Thyroid gland (tissue), 4 donors: ENCODE measurements around the gene ETV5. TPM values are rescaled to one million over a fixed set of nuclear protein-coding genes. Genes with fewer than 3 reads are reported as not detected.

Experiments
- DNase-seq, 2 donors: peaks; one replicate each; pipeline ENCODE4 v3.0.0-alpha.2; 2019
- H3K27ac ChIP-seq, 3 donors: fragments of 200-600 bp; sonication (generic); 1 replicate in 2 of 3; 2 replicates in 1 of 3; pipeline ENCODE4 v1.5.1; 2016 to 2019; ENCODE audit warnings: mild to moderate bottlenecking in 1 of 3, moderate library complexity in 1 of 3
- H3K27me3 ChIP-seq: fragments of 200-600 bp; sonication (generic); one replicate; pipeline ENCODE4 v1.5.1; 2019
- H3K36me3 ChIP-seq, 2 donors: fragments of 200-600 bp; sonication (generic); one replicate each; pipeline ENCODE4 v1.5.1; 2016 to 2019
- H3K4me1 ChIP-seq, 2 donors: fragments of 200-600 bp; sonication (generic); one replicate each; pipeline ENCODE4 v1.5.1; 2017 to 2019
- H3K4me3 ChIP-seq, 3 donors: fragments of 200-600 bp; sonication (generic); replicated peaks in 1 of 3; 1 replicate in 2 of 3; 2 replicates in 1 of 3; pipeline ENCODE4 v1.5.1; 2016; ENCODE audit warnings: mild to moderate bottlenecking in 1 of 3
- H3K9me3 ChIP-seq: fragments of 200-600 bp; sonication (generic); one replicate; pipeline ENCODE4 v1.5.1; 2017
- CTCF ChIP-seq, 6 experiments: fragments of 200-600 bp in 3 of 6; fragments of 450-650 bp in 3 of 6; sonication (generic) in 3 of 6; IDR thresholded peaks; one replicate each; pipeline ENCODE4 v1.5.1; 2016 to 2019; ENCODE audit warnings: antibody characterized with exemption in 6 of 6, mild to moderate bottlenecking in 2 of 6, inconsistent platforms in 1 of 6, moderate library complexity in 1 of 6
- POLR2A ChIP-seq, 2 donors: fragments of 450-650 bp; IDR thresholded peaks; one replicate each; pipeline ENCODE4 v1.6.1; 2017; ENCODE audit warnings: antibody characterized with exemption in 2 of 2, mild to moderate bottlenecking in 2 of 2, moderate library complexity in 1 of 2
- WGBS, 2 donors: methylation state at CpG; one replicate each; pipeline ENCODE4 v1.1.5; 2017; 5-methylcytosine and 5-hydroxymethylcytosine counted together
- intact Hi-C: fragments of 100-400 bp; cut with DNase I; formaldehyde crosslinking; loops from one replicate; pipeline ENCODE4 v1.15.1; 2023
- total RNA-seq, 4 donors: library from RNA; depleted of rRNA; stranded (reverse); fragments of >200 nt; gene quantifications; one replicate each; pipeline ENCODE4 v1.2.3, GENCODE V29; 2016

The ETV5 gene
- total RNA-seq, 4 donors from 2014 or later: 17.9 to 51.5 (median 28.9) TPM

GRCh38 chr3:186125118-186125517 lies 16.2 kb upstream of the ETV5 start:
- intact Hi-C loops: no loop called here
- H3K9me3 ChIP-seq: no peaks in the 10 kb centered on the region
- DNase-seq: no peak
- peaks cover 12 to 17% of the 10 kb centered on the region in 2 donors for H3K4me1 ChIP-seq
- 76 to 97% methylated on average over 2 of the region's 2 CpGs for WGBS, 2 donors
- no peaks in the 10 kb centered on the region for H3K36me3 ChIP-seq
- H3K27ac ChIP-seq: peak overlapping the region in 2 of 3 donors; percentile 3 to 56
- H3K27me3 ChIP-seq: no peaks in the 10 kb centered on the region
- TF ChIP-seq POLR2A (IDR thresholded peaks at IDR 0.05): no peak
- TF ChIP-seq CTCF (IDR thresholded peaks at IDR 0.05): no peak
- H3K4me3 ChIP-seq: no peak overlapping the region

GRCh38 chr3:186124592-186124991 lies 15.7 kb upstream of the ETV5 start:
- no peak overlapping the region for H3K4me3 ChIP-seq
- TF ChIP-seq POLR2A (IDR thresholded peaks at IDR 0.05) (no peak), CTCF (IDR thresholded peaks at IDR 0.05) (no peak)
- DNase-seq: peak; percentile 67 to 72
- no peaks in the 10 kb centered on the region for H3K36me3 ChIP-seq
- H3K4me1 ChIP-seq: peaks cover 12 to 17% of the 10 kb centered on the region in 2 donors
- peak overlapping the region; percentile 3 to 56 (median 32) for H3K27ac ChIP-seq
- no peaks in the 10 kb centered on the region for H3K9me3 ChIP-seq
- intact Hi-C loops: no loop called here
- WGBS, 2 donors: 39 to 42% methylated on average over 5 of the region's 5 CpGs
- H3K27me3 ChIP-seq: no peaks in the 10 kb centered on the region

GRCh38 chr3:186123012-186123411 lies 14.1 kb upstream of the ETV5 start:
- intact Hi-C loops: no loop called here
- 81% methylated on average over 5 of the region's 5 CpGs for WGBS, 2 donors
- no peak overlapping the region for H3K4me3 ChIP-seq

GRCh38 chr3:186121968-186122367 lies 13.1 kb upstream of the ETV5 start:
- no peak for TF ChIP-seq CTCF (IDR thresholded peaks at IDR 0.05)
- no peak for TF ChIP-seq POLR2A (IDR thresholded peaks at IDR 0.05)
- DNase-seq: peak; percentile 8 to 40

More at GRCh38 chr3:186123012-186123411, 14.1 kb upstream of the ETV5 start:
- TF ChIP-seq CTCF (IDR thresholded peaks at IDR 0.05) (no peak), POLR2A (IDR thresholded peaks at IDR 0.05) (no peak)
- no peak for DNase-seq
- H3K36me3 ChIP-seq: no peaks in the 10 kb centered on the region
- H3K27ac ChIP-seq: no peak overlapping the region
- no peaks in the 10 kb centered on the region for H3K9me3 ChIP-seq
- H3K4me1 ChIP-seq: peaks cover 12 to 17% of the 10 kb centered on the region in 2 donors
- no peaks in the 10 kb centered on the region for H3K27me3 ChIP-seq

GRCh38 chr3:186121278-186121677 lies 12.4 kb upstream of the ETV5 start:
- H3K27me3 ChIP-seq: no peaks in the 10 kb centered on the region
- no peaks in the 10 kb centered on the region for H3K9me3 ChIP-seq
- intact Hi-C loops: no loop called here
- H3K27ac ChIP-seq: no peak overlapping the region
- no peak for DNase-seq
- TF ChIP-seq CTCF (IDR thresholded peaks at IDR 0.05): no peak
- TF ChIP-seq POLR2A (IDR thresholded peaks at IDR 0.05): no peak
- no peak overlapping the region for H3K4me3 ChIP-seq
- 80 to 86% methylated on average over 6 of the region's 6 CpGs for WGBS, 2 donors
- peaks cover 12 to 17% of the 10 kb centered on the region in 2 donors for H3K4me1 ChIP-seq
- H3K36me3 ChIP-seq: no peaks in the 10 kb centered on the region

More at GRCh38 chr3:186121968-186122367, 13.1 kb upstream of the ETV5 start:
- Histone ChIP-seq H3K4me1 (peaks cover 12 to 17% of the 10 kb centered on the region in 2 donors), H3K27ac (no peak overlapping the region), H3K27me3 (no peaks in the 10 kb centered on the region), H3K9me3 (no peaks in the 10 kb centered on the region), H3K36me3 (no peaks in the 10 kb centered on the region), H3K4me3 (no peak overlapping the region)
- intact Hi-C loops: no loop called here
- 24 to 28% methylated on average over 2 of the region's 2 CpGs for WGBS, 2 donors
